ENCODE results near the gene VSTM2B. TPM values are rescaled to one million over a fixed set of nuclear protein-coding genes. Genes with fewer than 3 reads are reported as not detected.
"Not testable (repeated sequence)": the region's sequence is repeated elsewhere in the genome, so short reads cannot be mapped to it uniquely, and the experiment has no call there.

Gene VSTM2B
- total and polyA plus RNA-seq, 2 donors from 2014 or later = not detected

- no peak for DNase-seq
- H3K9ac ChIP-seq (ENCODE audit: low read length in 3 of 3) = no peak overlapping the region
Observed at GRCh38 chr19:29551774-29552173, 26.0 kb downstream of the VSTM2B start.

GRCh38 chr19:29552454-29553280, 26.9 kb downstream of the VSTM2B start:
- no peak for TF ChIP-seq CTCF (IDR thresholded peaks at IDR 0.05; ENCODE audit: borderline replicate concordance, extremely low read depth, insufficient read depth)
- H3K4me3 ChIP-seq (ENCODE audit: low read length in 3 of 3) = no peak overlapping the region
- H3K9ac ChIP-seq (ENCODE audit: low read length in 3 of 3) = no peak overlapping the region
- H3K36me3 ChIP-seq (ENCODE audit: control insufficient read depth in 2 of 3, insufficient read depth in 3 of 3, low read length in 3 of 3) = no peaks in the 10 kb centered on the region
- no peaks in the 10 kb centered on the region for H3K27me3 ChIP-seq (ENCODE audit: control insufficient read depth, insufficient read depth, low read length)
- no peak overlapping the region for H3K27ac ChIP-seq (ENCODE audit: low read depth in 2 of 2, low read length in 2 of 2)
- peaks cover 0 to 8% (median 2%) of the 10 kb centered on the region in 3 donors for H3K9me3 ChIP-seq (ENCODE audit: control insufficient read depth in 2 of 3, insufficient read depth in 1 of 3, low read length in 3 of 3)
- FAIRE-seq = no peak
- intact Hi-C loops (cut with DNase I) = no loop called here
- no peaks in the 10 kb centered on the region for H3K4me1 ChIP-seq (ENCODE audit: control insufficient read depth in 2 of 3, insufficient read depth in 2 of 3, low read depth in 1 of 3, low read length in 3 of 3)
- DNase-seq = no peak

More at GRCh38 chr19:29551774-29552173, 26.0 kb downstream of the VSTM2B start:
- Histone ChIP-seq H3K9me3 (ENCODE audit: control insufficient read depth in 2 of 3, insufficient read depth in 1 of 3, low read length in 3 of 3) (peaks cover 0 to 8% (median 2%) of the 10 kb centered on the region in 3 donors), H3K4me1 (ENCODE audit: control insufficient read depth in 2 of 3, insufficient read depth in 2 of 3, low read depth in 1 of 3, low read length in 3 of 3) (no peaks in the 10 kb centered on the region), H3K27me3 (ENCODE audit: control insufficient read depth, insufficient read depth, low read length) (no peaks in the 10 kb centered on the region), H3K27ac (ENCODE audit: low read depth in 2 of 2, low read length in 2 of 2) (no peak overlapping the region), H3K4me3 (ENCODE audit: low read length in 3 of 3) (no peak overlapping the region), H3K36me3 (ENCODE audit: control insufficient read depth in 2 of 3, insufficient read depth in 3 of 3, low read length in 3 of 3) (no peaks in the 10 kb centered on the region)
- no peak for TF ChIP-seq CTCF (IDR thresholded peaks at IDR 0.05; ENCODE audit: borderline replicate concordance, extremely low read depth, insufficient read depth)
- intact Hi-C loops (cut with DNase I) = no loop called here
- no peak for FAIRE-seq

- TF ChIP-seq CTCF (IDR thresholded peaks at IDR 0.05; ENCODE audit: borderline replicate concordance, extremely low read depth, insufficient read depth) = no peak
- DNase-seq (no peak), FAIRE-seq (no peak)
- Histone ChIP-seq H3K27me3 (ENCODE audit: control insufficient read depth, insufficient read depth, low read length) (no peaks in the 10 kb centered on the region), H3K4me1 (ENCODE audit: control insufficient read depth in 2 of 3, insufficient read depth in 2 of 3, low read depth in 1 of 3, low read length in 3 of 3) (no peaks in the 10 kb centered on the region), H3K36me3 (ENCODE audit: control insufficient read depth in 2 of 3, insufficient read depth in 3 of 3, low read length in 3 of 3) (no peaks in the 10 kb centered on the region), H3K9ac (ENCODE audit: low read length in 3 of 3) (no peak overlapping the region), H3K9me3 (ENCODE audit: control insufficient read depth in 2 of 3, insufficient read depth in 1 of 3, low read length in 3 of 3) (peaks cover 0 to 8% (median 2%) of the 10 kb centered on the region in 3 donors), H3K4me3 (ENCODE audit: low read length in 3 of 3) (no peak overlapping the region), H3K27ac (ENCODE audit: low read depth in 2 of 2, low read length in 2 of 2) (no peak overlapping the region)
- intact Hi-C loops (cut with DNase I) = no loop called here
Observed at GRCh38 chr19:29554149-29554548, 28.4 kb downstream of the VSTM2B start.

- H3K4me3 ChIP-seq (ENCODE audit: low read length in 3 of 3); H3K27me3 ChIP-seq (ENCODE audit: control insufficient read depth, insufficient read depth, low read length); H3K9me3 ChIP-seq (ENCODE audit: control insufficient read depth in 2 of 3, insufficient read depth in 1 of 3, low read length in 3 of 3); H3K4me1 ChIP-seq (ENCODE audit: control insufficient read depth in 2 of 3, insufficient read depth in 2 of 3, low read depth in 1 of 3, low read length in 3 of 3); DNase-seq; H3K36me3 ChIP-seq (ENCODE audit: control insufficient read depth in 2 of 3, insufficient read depth in 3 of 3, low read length in 3 of 3); FAIRE-seq; H3K9ac ChIP-seq (ENCODE audit: low read length in 3 of 3); intact Hi-C loops (cut with DNase I); H3K27ac ChIP-seq (ENCODE audit: low read depth in 2 of 2, low read length in 2 of 2): not testable (repeated sequence)
Observed at GRCh38 chr19:29559110-29559509, 33.3 kb downstream of the VSTM2B start.
